Keratinocyte (primary cell): ENCODE results near the gene CHIT1.
"Not testable (repeated sequence)": the region's sequence is repeated elsewhere in the genome, so short reads cannot be mapped to it uniquely, and the experiment has no call there.

Experiments
- CTCF ChIP-seq, 3 experiments: IDR thresholded peaks in 1 of 3; conservative IDR thresholded peaks in 1 of 3; optimal IDR thresholded peaks in 1 of 3; 2 replicates in 2 of 3; 3 replicates in 1 of 3; pipeline versions ENCODE3 to v1.5.1; 2011; ENCODE audit warnings: low read length in 3 of 3, mild to moderate bottlenecking in 3 of 3, moderate library complexity in 2 of 3, control low read depth in 1 of 3, inconsistent platforms in 1 of 3; ENCODE audit not compliant: insufficient read depth in 2 of 3; ENCODE audit errors: extremely low read depth in 1 of 3
- EZH2 ChIP-seq: IDR thresholded peaks from one replicate; pipeline ENCODE4 v1.6.1; 2012; ENCODE audit warnings: inconsistent platforms, mild to moderate bottlenecking, low read length, moderate library complexity

GRCh38 chr1:203254782-203255181, 25.3 kb upstream of the CHIT1 start:
- not testable (repeated sequence) for TF ChIP-seq CTCF (optimal IDR thresholded peaks at IDR 0.05 in 1 of 3, IDR thresholded peaks at IDR 0.05 in 1 of 3, conservative IDR thresholded peaks at IDR 0.05 in 1 of 3; ENCODE audit: extremely low read depth in 1 of 3, insufficient read depth in 2 of 3, low read length in 3 of 3); EZH2
